ENCODE measurements around the gene NPRL2. TPM values are rescaled to one million over a fixed set of nuclear protein-coding genes. Genes with fewer than 3 reads are reported as not detected.
A peak's percentile ranks its signal among the peaks of the same experiment; 100 is the strongest.

The NPRL2 gene
- total RNA-seq, 2 donors from 2014 or later = 21.8 TPM

DNA sequence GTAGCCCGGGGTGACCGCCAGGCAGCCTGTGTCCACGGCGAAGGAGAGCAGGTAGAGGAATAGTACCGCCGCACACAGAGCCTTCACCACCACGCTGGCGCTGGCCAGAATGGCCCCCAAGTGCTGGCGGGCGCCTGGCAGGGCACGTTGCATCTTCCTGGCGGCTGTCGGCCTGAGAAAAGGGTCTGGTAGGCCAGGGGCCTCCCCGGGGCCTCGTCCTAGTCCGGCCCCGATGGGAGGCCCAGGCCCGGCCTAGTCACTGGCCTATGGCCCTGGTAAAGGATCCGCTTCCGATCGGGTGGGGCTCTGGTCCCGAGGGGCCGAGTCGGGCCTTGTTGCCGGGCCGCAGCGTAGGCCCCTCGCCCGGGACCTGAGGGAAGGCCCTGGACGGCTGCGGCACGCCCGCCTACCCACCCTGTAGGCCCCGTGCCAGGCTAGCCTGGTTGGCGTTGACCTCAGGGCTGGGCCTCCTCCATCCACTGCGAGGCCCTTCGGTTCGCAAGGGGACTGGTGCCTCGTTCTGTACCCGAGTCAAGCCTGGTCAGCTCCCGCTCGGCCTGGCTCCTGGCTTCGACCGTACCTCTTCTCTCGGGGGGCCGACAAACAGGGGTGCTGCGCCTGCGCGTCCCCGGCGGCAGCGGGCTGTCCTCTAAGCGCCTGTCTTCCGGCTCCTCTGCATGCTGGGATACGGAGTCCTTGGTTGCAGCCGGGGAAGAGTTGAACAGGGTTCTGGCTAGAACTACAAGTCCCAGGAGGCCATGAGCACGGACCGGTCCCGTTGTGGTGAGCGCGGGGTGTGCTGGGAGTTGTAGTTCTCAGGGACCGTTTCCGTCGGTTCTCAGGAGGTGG lies 8.6 kb upstream of the NPRL2 start, which contains the start of gene TMEM115:
TSS of gene TMEM115 (minus strand) at position 611 of the 849 bp plus-strand sequence. CDS start at position 153, 458 bp downstream.
- H3K9me3 Mint-ChIP-seq = no peaks in the 10 kb centered on the region
- Histone ChIP-seq H3K27ac (ENCODE audit: low read depth, low read length) (no peak within 1 kb of the TSS), H3K4me1 (ENCODE audit: control insufficient read depth, insufficient read depth, low read length) (peaks cover 11% of the 10 kb centered on the region), H3K9ac (ENCODE audit: extremely low read depth, low read length, poor library complexity, severe bottlenecking) (peak within 1 kb of the TSS; percentile 78), H3K9me3 (ENCODE audit: control insufficient read depth, low read length) (no peaks in the 10 kb centered on the region), H3K27me3 (ENCODE audit: control insufficient read depth, insufficient read depth, low read length, poor library complexity, severe bottlenecking) (peaks cover 2% of the 10 kb centered on the region), H3K36me3 (ENCODE audit: control insufficient read depth, insufficient read depth, low read length) (peaks cover 24% of the 10 kb centered on the region), H3K4me3 (ENCODE audit: low read length) (peak within 1 kb of the TSS; percentile 90)
- 3 to 8% methylated on average over 22 to 64 of the region's 64 CpGs for WGBS, 2 experiments (ENCODE audit: insufficient coverage in 1 of 2, insufficient read length in 1 of 2)
- H3K27ac Mint-ChIP-seq = peak within 1 kb of the TSS; percentile 89
- peak; percentile 99 for DNase-seq
- peaks cover 8% of the 10 kb centered on the region for H3K27me3 Mint-ChIP-seq (ENCODE audit: insufficient read depth)
- TF ChIP-seq, protein P1, sequence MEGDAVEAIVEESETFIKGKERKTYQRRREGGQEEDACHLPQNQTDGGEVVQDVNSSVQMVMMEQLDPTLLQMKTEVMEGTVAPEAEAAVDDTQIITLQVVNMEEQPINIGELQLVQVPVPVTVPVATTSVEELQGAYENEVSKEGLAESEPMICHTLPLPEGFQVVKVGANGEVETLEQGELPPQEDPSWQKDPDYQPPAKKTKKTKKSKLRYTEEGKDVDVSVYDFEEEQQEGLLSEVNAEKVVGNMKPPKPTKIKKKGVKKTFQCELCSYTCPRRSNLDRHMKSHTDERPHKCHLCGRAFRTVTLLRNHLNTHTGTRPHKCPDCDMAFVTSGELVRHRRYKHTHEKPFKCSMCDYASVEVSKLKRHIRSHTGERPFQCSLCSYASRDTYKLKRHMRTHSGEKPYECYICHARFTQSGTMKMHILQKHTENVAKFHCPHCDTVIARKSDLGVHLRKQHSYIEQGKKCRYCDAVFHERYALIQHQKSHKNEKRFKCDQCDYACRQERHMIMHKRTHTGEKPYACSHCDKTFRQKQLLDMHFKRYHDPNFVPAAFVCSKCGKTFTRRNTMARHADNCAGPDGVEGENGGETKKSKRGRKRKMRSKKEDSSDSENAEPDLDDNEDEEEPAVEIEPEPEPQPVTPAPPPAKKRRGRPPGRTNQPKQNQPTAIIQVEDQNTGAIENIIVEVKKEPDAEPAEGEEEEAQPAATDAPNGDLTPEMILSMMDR (conservative IDR thresholded peaks at IDR 0.05) = no peak
- H3K4me3 Mint-ChIP-seq = peak within 1 kb of the TSS; percentile 83
- peaks cover 25% of the 10 kb centered on the region for H3K4me1 Mint-ChIP-seq
- H3K36me3 Mint-ChIP-seq (ENCODE audit: low read depth) = peaks cover 15% of the 10 kb centered on the region

DNA sequence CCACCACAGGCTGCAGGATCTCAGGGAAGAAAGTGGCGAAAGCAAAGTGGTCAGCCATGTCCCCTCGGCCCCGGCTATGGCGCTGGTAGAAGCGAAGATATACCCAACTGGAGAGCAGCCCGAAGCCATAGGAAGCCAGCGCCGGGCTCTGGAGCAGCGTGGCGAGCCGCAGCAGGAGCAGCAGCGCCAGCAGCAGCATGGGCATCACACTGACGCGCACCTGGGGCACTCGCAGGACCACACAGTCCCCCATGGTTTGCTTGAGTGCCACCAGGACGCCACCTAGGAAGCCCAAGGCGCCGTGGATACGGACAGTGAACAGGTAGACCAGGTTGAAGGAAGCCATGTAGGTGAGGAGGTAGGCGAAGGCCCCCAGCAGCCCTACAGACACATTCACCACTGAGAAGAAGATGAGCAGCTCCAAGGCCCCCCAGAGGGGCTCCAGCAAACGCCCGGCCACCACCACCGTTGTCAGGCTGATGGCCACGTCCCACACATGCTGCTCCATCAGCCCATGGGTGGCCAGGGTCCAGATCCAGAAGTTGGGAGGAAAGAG lies 7.9 kb upstream of the NPRL2 start:
- WGBS, 2 experiments (ENCODE audit: insufficient coverage in 1 of 2, insufficient read length in 1 of 2) = 82 to 86% methylated on average over 18 to 24 of the region's 24 CpGs
- H3K9me3 Mint-ChIP-seq = no peaks in the 10 kb centered on the region
- TF ChIP-seq, protein P1 (conservative IDR thresholded peaks at IDR 0.05) = no peak
- Histone ChIP-seq H3K9me3 (ENCODE audit: control insufficient read depth, low read length) (no peaks in the 10 kb centered on the region), H3K9ac (ENCODE audit: extremely low read depth, low read length, poor library complexity, severe bottlenecking) (peak overlapping the region; percentile 78), H3K27me3 (ENCODE audit: control insufficient read depth, insufficient read depth, low read length, poor library complexity, severe bottlenecking) (no peaks in the 10 kb centered on the region), H3K4me3 (ENCODE audit: low read length) (peak overlapping the region; percentile 90), H3K4me1 (ENCODE audit: control insufficient read depth, insufficient read depth, low read length) (peaks cover 11% of the 10 kb centered on the region), H3K36me3 (ENCODE audit: control insufficient read depth, insufficient read depth, low read length) (peaks cover 28% of the 10 kb centered on the region), H3K27ac (ENCODE audit: low read depth, low read length) (no peak overlapping the region)
- no peak for DNase-seq
- H3K36me3 Mint-ChIP-seq (ENCODE audit: low read depth) = peaks cover 18% of the 10 kb centered on the region
- H3K27me3 Mint-ChIP-seq (ENCODE audit: insufficient read depth) = peaks cover 4% of the 10 kb centered on the region
- H3K4me3 Mint-ChIP-seq = peak overlapping the region; percentile 83
- peak overlapping the region; percentile 64 for H3K27ac Mint-ChIP-seq
- peaks cover 25% of the 10 kb centered on the region for H3K4me1 Mint-ChIP-seq

DNA sequence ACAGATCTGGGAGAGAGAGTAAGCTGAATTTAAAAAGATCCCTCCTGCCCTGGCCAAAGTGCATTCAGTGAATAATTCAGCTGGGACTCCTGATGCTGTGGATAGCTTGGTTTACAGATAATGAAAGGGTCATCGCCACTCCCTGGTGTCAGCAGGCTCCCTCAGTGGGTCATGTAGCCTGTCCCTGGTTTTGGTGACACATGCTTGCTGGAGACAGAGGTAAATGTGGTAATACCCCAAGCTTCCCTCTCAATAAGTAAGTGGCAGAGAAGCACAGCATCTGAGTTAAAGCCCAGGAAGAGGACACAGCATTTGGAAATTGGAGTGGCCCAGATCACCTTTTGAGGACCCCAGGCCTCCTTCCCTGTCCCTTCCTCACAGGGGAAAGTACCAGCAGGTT lies 6.9 kb upstream of the NPRL2 start:
- Mint-ChIP-seq H3K4me1 (peaks cover 25% of the 10 kb centered on the region), H3K27me3 (ENCODE audit: insufficient read depth) (no peaks in the 10 kb centered on the region), H3K27ac (no peak overlapping the region), H3K36me3 (ENCODE audit: low read depth) (peaks cover 18% of the 10 kb centered on the region), H3K4me3 (peak overlapping the region; percentile 83), H3K9me3 (no peaks in the 10 kb centered on the region)
- Histone ChIP-seq H3K27me3 (ENCODE audit: control insufficient read depth, insufficient read depth, low read length, poor library complexity, severe bottlenecking) (no peaks in the 10 kb centered on the region), H3K27ac (ENCODE audit: low read depth, low read length) (no peak overlapping the region), H3K4me1 (ENCODE audit: control insufficient read depth, insufficient read depth, low read length) (peaks cover 11% of the 10 kb centered on the region), H3K36me3 (ENCODE audit: control insufficient read depth, insufficient read depth, low read length) (peaks cover 33% of the 10 kb centered on the region), H3K4me3 (ENCODE audit: low read length) (peak overlapping the region; percentile 90), H3K9ac (ENCODE audit: extremely low read depth, low read length, poor library complexity, severe bottlenecking) (no peak overlapping the region), H3K9me3 (ENCODE audit: control insufficient read depth, low read length) (no peaks in the 10 kb centered on the region)
- WGBS, 2 experiments (ENCODE audit: insufficient coverage in 1 of 2, insufficient read length in 1 of 2) = 97 to 100% methylated on average over 1 of the region's 1 CpG
- no peak for DNase-seq
- TF ChIP-seq, protein P1 (conservative IDR thresholded peaks at IDR 0.05) = no peak
